HUDEP-2 (cell line): Measurements from ENCODE around the gene CD2AP.
"Not testable (repeated sequence)": the region's sequence is repeated elsewhere in the genome, so short reads cannot be mapped to it uniquely, and the experiment has no call there.

ENCODE experiments used
- DNase-seq, 76 experiments: peaks; one replicate each; lab custom pipeline; 2025; ENCODE audit not compliant: unreplicated experiment in 76 of 76; lab: John Stamatoyannopoulos, UW

CD2AP gene, protein sequence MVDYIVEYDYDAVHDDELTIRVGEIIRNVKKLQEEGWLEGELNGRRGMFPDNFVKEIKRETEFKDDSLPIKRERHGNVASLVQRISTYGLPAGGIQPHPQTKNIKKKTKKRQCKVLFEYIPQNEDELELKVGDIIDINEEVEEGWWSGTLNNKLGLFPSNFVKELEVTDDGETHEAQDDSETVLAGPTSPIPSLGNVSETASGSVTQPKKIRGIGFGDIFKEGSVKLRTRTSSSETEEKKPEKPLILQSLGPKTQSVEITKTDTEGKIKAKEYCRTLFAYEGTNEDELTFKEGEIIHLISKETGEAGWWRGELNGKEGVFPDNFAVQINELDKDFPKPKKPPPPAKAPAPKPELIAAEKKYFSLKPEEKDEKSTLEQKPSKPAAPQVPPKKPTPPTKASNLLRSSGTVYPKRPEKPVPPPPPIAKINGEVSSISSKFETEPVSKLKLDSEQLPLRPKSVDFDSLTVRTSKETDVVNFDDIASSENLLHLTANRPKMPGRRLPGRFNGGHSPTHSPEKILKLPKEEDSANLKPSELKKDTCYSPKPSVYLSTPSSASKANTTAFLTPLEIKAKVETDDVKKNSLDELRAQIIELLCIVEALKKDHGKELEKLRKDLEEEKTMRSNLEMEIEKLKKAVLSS

DNA sequence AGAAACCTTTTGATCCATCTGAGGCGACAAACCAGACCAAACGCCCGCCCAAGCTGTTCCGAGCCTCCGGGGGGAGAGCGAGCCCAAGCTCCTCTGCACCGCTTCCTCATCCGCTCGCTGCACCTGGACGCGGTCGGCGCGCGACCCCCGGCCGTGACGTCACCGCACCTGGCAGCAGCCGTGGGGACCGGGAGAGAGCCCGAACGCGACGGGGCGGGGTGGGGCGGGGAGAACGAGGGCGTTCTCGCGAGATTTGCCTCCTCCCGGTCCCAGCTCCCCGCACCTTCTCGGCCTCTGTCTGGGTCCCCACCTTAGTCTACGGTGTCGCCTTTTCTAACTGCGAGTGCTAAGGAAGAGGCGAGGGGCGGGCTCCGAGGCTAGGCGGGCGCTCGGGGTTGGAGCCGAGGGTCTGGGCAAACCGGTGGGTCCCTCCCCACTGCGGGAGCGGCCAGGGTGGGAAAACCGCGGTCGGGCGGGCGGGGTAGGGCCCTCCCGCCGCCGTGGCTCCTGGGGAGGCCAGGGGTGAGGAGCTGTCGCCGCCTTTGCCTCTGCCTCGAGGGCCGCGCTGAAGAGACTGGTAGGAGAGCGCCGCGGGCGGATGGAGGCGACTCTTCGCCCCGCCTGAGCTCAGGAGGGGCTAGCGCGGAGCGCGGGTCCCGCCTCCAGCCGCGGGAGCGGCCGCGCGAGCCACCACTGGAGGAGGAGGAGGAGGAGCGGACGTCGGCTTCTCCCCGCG lies at the start of gene CD2AP:
CD2AP (plus strand) TSS at position 293 of the 736 bp plus-strand sequence. CDS start 456 bp downstream, outside the sequence.
- peak in 75 of 76 experiments; percentile 46 to 94 (median 86) for DNase-seq

DNA sequence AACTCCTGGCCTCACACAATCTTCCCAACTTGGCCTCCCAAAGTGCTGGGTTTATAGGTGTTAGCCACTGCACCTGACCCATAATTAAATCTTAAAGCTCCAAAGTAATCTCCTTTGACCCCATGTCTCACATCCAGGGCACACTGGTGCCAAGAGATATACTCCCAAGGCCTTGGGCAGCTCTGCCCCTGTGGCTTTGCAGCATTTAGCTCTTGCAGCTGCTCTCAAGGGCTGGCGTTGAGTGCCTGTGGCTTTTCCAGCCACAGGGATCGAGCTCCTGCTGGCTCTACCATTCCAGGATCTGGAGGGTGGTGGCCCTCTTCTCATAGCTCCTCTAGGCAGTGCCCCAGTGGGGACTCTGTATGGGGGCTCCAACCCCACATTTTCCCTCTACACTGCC lies 49.3 kb upstream of the CD2AP start:
- DNase-seq = no peak

DNA sequence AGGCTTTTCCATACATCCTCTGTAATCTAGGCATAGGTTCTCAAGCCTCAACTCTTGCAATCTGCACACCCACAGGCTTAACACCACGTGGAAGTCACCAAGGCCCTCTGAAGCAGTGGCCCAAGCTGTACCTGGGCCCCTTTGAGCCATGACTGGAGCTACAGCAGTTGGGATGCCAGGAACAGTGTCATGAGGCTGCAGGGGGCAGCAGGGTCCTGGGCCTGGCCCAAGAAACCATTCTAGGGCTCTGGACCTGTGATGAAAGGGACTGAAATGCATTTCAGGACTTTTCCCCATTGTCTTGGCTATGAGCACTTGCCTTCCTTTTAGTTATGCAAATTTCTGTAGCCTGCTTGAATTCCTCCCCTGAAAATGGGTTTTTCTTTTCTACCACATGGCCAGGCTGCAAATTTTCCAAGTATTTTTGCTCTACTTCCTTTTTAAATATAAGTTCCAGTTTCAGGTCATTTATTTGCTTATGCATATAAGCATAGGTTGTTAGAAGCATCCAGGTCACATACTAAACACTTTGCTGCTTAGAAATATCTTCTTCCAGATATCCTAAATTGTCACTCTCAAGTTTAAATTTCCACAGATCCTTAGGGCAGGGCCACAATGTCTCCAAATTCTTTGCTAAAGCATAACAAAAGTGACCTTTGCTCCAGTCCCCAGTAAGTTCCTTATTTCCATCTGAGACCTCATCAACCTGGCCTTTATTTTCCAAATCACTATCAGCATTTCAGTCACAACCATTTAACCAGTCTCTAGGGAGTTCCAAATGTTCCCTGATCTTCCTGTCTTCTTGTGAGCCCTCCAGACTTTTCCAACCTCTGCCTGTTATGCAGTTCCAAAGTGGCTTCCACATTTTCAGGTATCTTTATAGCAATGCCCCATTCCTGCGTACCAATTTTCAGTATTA lies 48.6 kb upstream of the CD2AP start:
- DNase-seq = no peak

DNA sequence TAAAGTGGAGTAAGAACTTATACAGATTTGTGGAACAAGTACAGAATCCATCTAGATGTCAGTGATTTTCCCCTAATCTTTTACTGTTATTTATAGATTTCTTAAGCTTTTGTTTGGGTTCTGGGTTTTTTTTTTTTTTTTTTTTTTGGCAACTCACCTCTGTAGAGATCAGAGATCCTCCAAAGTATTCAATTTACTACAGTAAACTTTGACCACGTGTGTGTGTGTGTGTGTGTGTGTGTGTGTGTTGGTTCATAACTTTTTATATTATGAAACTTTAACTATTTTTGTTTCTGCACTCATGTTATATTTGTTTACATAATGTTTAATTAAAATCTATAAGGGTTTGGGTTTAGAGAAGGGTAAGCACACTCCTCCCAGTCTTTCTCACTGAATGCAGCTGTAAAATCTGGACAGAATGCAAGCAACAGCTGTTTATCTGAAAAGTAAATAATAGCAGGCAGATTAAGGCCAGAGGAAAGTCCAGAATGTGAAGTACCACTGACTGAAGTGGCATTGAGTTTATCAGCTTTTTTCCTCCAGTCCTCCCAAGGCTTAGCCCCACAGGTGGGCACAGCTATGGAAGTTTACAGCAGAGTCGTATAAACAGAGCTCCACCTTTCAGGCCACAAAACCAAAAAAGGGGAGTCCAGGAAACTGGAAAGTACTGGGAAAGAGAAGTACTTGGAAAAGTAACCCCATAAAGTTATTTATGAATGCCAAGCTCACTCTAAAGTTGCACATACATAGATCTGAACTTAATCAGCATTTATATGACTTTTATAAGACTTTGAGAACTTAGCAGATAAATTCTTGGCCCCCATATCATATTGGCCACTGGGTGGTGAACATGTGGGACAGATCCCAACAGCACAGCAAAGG lies 43.0 kb upstream of the CD2AP start:
- no peak for DNase-seq

DNA sequence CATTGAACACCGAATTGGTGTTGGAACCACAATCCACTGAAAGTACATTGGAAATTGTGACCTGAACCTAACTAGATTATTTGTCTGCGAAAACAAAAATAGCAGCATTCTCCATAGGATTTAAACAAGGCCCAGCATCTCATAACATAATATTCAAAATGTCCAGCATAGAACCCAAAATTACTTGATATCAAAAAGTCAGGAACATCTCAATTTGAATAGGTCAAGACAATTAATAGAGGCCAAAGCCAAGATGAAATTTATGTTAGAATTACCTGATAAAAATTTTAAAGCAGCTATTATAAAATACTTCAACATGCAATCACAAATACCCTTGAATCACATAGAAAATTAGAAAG lies 42.4 kb upstream of the CD2AP start:
- no peak for DNase-seq

DNA sequence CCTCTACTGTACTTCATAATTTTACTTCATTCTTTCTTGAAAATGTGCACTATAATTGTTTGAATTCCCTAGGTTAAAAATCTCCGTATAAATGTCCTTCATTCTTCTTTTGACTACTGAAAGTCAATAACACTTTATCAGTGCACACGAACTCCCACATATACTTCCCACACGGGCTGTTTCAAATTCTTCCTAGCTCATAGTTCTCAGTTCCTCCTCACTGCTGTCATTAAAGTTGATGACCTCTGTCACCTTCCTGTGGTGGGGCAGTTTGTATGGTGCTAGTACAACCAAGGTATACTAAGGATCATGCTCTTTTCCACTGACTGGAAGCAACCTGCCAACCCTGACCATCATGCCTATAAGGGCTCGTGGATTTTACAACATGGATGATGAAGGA lies 40.0 kb upstream of the CD2AP start:
- DNase-seq = no peak

DNA sequence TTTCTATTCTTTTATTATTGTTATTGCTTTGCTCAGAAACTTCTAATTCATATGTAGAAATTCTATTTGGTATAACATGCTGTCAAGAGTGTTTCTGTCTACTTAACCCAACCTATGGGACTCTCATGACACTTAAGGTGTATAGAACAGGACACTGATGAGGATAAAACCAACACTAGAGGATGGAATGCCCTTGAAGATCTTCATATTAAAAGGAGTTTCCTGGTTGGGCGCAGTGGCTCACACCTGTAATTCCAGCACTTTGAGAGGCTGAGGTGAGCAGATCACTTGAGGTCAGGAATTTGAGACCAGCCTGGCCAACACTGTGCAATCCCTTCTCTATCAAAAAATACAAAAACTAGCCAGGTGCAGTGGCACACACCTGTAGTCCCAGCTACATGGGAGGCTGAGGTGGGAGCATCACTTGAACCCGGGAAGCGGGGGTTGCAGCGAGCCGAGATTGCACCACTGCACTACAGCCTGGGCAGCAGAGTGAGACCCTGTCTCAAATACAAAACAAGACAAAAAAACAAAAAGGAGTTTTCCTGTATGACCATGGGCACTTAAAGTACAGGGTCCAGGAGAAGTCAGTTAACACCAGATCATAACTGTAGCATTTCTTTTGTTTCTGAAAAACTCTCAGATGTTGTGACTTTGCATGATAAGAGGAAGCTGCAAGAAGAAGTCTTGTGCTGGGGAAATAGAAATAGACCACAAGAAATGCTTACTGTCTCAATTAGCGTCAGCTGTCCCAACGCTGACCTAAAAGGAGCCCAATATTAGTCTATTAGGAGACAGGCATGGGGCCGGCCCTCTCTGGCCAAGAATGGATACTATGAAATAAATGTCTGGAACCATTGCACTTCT lies 38.9 kb upstream of the CD2AP start:
- no peak for DNase-seq

DNA sequence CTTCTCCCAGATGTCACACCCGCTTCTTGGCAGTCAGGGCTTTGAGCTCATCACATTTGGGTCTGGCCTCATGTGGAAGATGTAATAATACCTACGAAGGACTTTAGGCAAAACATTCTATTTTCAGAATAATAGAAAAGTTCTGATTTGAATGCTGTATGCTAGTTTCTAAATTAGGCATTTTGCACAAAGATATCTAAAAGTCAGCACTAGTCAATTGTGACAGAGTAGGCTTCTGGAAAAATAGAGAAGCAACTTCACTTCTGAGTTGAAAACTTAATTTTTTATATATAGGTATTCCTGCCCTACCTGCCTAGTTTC lies 38.3 kb upstream of the CD2AP start:
- no peak for DNase-seq

DNA sequence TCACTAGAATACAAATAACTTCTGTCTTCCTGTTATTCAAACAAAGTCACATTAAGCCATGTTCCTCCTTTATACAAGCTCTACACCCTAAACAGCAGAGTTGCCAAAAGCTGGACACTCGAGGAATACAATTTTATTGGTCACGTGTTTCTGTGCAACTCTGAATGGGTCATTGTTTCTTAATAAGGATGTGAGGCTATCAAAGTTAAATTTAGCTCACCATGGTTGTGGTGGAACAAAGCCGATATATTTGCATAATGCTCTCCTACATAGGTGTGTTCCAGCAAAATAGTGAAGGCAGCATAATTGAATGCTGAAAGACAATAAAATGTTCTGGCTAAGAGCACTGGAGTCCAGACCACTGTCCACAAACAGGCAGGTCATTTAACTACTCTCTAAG lies 36.9 kb upstream of the CD2AP start:
- DNase-seq = no peak

DNA sequence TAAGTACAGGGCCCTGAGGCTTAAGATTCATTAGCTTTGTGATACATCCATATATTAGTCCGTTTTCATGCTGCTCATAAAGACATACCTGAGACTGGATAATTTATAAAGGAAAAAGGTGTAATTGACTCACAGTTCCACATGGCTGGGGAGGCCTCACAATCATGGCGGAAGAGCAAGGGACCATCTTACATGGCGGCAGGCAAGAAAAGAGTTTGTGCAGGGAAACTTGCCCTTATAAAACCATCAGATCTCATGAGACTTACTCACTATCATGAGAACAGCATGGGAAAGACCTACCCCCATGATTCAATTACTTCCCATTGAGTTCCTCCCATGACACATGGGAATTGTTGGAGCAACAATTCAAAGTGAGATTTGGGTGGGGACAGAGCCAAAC lies 32.6 kb upstream of the CD2AP start:
- not testable (repeated sequence) for DNase-seq

DNA sequence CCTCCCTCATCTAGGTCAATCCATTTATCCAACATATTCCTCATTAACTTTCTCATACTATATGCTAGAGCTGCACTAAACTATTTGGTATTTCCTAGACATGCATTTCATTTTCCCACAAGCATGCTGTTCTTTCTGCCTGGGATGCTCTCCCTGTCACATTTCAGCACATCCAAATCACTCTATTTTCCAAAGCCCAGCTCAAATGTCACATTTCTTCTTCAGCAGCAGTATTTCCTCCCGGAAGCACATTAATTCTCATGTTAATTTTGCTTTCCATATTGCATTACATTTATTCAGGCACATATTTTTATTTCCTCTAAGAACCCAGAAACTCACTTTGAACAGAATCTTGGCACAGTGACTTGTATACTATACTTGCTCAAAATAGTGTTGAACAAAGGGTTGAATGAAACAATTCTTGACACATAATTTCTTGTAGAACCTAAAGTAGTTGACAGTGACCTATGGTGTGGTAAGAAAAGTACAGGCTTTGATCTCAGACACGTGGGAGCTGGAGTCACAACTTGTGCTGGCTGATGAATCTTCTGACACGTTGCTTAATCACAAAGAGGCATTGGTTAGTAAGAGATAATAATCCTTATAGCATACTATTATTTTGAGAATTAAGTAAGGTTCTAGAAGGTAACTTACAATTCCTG lies 30.8 kb upstream of the CD2AP start:
- peak in 1 of 76 experiments; percentile 19 for DNase-seq

DNA sequence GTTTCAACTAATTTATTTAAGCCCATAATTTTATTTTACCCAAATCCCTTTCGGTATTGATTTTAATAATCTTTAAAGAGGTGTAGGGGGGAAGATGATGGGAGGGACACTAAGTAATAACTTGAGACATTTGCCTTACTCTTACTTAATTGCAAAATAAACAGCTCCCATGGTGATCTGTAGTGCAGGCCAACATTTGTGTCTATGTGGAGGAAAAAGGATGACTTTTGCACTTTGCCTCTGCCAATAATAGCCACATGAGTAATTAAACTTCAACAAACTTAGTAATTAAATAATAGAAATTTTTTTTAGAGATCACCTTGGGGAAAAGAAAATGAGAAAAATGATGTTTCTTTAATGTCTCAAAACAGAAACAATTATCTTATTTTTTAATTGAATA lies 29.9 kb upstream of the CD2AP start:
- no peak for DNase-seq

DNA sequence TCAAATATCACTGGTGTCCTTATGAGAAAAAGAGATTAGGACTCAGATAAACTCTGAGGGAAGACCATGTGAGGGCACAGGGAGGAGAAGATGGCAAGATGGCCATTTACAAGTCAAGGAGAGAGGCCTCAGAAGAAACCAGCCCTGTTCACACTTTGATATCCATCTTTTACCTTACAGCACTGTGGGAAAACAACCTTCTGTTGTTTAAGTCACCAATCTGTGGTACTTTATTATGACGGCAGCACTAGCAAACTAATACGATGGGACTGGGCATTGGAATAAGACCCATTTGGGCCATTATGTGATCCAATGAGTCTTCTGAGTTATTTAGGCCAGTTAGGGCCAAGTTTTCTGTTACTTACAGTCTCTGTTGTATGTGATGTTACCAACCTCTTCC lies 26.4 kb upstream of the CD2AP start:
- no peak for DNase-seq

DNA sequence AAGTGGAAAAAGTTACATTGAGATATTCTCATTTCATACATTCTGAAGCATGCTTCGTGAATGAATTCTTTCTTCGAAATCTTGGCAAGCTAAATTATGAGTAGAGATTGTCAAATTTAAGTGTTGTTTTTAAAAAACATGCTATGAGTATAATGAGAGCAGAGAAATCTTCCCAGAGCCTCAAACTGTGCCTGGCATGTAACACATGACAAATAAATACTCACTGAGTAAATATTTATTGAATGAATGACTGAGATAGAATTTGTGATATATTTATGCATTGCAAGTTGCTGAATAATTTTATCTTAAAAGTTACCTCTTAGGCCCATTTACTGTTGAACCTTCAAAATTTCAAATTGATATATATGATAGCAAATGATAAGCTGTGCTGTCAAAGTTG lies 24.7 kb upstream of the CD2AP start:
- DNase-seq = no peak

DNA sequence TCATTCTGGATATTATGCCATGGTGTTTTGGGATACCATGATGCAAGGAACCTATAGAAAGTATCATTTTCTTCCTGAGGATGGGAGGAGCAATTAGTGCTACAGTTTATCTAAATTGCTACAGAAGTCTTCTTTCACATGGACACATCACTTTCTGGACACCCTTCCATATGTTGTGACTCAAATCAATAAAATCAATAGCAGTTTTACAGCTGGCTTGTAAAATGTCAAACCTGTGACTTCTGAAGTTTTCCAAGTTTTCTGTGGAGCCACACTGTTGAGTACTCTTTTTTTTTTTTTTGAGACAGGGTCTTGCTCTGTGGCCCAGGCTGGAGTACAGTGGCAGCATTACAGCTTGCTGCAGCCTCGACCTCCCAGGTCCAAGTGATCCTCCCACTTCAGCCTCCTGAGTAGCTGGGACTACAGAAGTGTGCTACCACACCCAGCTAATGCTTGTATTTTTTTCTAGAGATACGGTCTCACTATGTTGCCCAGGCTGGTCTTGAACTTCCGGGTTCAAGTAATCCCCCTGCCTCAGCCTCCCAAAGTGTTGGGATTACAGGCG lies 24.1 kb upstream of the CD2AP start:
- DNase-seq = no peak

DNA sequence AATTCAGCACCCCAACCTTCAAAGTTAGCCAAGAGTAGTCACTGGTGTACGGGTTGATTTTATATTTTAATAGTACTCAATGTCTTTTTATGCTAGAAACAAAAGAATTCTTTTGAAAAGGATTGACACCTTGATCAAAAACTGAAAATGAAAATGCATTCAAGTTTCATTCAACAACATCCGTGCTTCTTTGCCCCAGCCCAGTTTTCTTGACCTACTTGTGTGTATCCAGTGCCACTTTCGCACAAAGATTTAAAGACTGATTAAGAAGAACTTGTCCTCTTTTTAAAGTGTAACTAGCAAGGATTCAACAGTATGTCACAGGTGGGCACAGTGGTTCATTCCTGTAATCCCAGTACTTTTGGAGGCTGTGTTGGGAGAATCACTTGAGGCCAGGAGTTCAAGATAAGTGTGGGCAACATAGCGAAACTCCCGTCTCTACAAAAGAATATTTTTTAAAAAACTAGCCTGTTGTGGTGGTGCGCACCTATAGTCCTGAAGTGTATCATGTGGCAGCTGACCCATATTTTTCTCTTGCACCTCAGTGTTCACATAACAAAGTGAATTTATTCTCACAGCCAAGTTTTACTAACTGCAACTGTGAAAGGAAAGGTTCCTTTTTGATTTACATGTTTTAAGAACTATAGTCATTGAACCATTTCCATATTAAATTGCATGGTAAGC lies 22.7 kb upstream of the CD2AP start:
- DNase-seq = no peak

DNA sequence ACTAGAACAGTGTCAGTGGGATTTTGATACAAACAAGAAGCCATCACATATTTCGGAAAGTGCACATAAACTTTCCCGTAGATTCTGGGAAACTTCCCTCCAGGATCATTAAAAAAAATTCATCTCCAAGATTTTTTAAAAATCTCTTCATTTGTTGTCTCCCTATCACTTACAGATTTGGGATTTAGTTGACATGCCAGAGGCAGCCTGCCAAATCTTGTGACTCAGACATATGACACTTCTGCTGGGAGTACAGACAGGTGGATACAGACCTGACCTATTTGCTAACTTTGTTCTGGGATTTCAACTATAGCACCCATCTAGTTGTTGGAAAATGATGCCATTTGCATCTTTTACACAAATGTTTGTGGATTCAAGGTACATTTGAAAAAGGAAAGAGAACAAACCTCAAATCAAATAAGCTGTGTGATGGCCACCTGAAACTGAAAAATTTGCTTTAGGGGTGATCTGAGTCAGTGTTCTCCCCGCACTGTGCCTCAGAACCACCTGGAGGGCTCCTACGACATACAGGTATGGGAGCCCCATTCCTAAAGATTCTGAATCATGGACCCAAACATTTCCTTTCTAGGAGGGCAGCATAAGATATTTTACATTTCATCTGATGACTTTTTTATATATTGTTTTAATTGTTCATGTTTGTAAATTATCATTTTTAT lies 21.9 kb upstream of the CD2AP start:
- DNase-seq = no peak
